ENCODE measurements around the gene PPARGC1A.

Gene PPARGC1A, protein sequence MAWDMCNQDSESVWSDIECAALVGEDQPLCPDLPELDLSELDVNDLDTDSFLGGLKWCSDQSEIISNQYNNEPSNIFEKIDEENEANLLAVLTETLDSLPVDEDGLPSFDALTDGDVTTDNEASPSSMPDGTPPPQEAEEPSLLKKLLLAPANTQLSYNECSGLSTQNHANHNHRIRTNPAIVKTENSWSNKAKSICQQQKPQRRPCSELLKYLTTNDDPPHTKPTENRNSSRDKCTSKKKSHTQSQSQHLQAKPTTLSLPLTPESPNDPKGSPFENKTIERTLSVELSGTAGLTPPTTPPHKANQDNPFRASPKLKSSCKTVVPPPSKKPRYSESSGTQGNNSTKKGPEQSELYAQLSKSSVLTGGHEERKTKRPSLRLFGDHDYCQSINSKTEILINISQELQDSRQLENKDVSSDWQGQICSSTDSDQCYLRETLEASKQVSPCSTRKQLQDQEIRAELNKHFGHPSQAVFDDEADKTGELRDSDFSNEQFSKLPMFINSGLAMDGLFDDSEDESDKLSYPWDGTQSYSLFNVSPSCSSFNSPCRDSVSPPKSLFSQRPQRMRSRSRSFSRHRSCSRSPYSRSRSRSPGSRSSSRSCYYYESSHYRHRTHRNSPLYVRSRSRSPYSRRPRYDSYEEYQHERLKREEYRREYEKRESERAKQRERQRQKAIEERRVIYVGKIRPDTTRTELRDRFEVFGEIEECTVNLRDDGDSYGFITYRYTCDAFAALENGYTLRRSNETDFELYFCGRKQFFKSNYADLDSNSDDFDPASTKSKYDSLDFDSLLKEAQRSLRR

DNA sequence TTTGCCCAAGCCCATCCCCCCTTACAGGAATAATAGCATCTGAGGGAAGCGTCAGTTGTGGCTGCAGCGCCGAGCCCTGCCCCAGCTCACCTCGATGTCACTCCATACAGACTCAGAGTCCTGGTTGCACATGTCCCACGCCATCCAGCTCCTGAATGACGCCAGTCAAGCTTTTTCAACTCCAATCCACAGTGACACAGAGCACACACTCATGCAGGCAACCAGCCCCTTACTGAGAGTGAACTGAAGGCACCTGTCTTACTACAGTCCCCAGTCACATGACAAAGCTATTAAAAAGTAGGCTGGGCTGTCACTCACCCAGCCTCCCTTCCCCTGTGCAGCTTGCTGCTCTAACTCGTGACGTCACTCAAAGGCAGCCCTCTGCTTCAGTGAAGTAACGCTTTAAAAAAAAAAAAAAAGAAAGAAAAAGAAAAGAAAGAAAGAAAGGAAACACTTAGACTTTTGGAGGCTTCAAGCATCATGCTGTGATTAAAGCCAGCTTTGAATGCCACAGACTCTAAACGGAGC lies at the start of gene PPARGC1A:
TSS of gene PPARGC1A (minus strand) at position 234 of the 528 bp plus-strand sequence. CDS start at position 144, 90 bp downstream.
- no peak for DNase-seq (ENCODE audit: low read depth, low spot score)

DNA sequence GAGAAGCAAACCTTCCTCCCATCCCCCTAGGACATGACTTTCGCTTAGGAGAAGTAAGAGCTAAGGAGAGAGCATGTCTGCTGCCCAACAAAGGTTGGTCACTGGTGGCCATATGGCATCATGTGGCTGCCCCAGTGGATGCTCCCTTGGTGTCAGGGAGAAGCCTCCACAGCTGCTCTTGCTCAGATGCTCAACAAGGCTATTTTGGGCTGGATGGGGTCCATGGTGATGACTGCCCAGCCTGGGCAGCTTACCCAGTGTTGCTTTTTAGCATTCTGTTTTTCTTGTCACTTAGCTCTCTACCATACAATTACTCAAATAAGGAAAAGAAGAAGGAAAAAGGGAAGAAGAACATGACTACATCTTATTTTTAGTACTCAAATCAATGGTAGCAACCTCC lies 48.9 kb upstream of the PPARGC1A start:
- no peak for DNase-seq (ENCODE audit: low read depth, low spot score)

DNA sequence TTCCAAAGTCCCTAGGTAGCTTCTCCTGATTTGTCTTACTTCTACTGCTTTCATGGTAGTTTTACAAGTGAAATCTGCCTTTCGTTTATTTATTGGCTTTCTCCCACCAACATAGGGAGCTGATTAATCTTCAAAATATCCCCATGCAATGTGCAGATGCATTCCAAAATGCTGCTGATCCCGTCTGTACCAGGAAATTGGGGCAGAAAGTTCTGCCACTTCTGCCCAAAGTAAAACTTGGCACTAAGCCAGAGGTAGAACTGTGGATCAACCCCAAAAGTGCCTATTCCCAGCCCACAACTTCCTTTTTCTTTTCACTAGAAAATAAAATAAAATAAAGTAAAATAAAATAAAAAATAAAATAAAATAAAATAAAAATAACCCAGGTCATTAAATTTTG lies 47.3 kb upstream of the PPARGC1A start:
- no peak for DNase-seq (ENCODE audit: low read depth, low spot score)

DNA sequence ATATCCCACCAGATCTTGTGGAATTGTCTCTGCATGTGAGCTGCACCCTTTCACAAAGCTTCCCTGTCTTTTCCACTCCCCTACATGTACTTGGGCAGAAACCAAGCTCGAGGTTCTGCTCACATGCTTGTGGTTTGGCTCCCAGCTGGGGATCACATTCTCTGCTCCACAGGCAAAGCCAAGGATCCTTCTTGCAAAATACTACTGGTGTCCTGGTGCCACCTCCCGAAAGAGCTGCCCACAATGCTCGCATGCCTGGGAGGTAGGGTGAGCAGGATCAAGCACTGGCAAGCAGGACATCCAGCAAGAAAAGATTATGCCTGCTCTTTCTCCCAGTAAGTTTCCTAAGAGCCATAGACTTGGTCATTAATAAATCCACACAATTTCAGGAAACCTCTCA lies 45.1 kb upstream of the PPARGC1A start:
- DNase-seq (ENCODE audit: low read depth, low spot score): peak; percentile 92

DNA sequence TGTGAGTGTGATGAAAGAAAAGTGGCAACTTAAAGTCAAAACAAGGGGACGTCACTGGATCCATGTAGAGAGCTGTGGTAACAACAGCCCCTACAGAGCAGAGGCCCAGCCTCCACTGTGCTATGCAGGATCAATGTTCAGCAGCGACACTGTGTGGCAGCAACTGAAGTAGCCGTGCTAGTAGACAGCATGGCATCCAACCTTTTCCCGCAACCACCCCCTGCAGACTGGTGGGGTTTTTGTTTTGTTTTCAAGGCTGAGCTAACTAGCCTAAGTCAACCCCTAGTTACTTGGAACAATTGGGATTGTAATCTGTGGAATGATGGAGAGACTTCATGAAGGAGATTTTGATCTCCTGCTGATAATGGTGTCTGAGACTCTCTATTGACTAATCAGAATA lies 44.4 kb upstream of the PPARGC1A start:
- no peak for DNase-seq (ENCODE audit: low read depth, low spot score)

DNA sequence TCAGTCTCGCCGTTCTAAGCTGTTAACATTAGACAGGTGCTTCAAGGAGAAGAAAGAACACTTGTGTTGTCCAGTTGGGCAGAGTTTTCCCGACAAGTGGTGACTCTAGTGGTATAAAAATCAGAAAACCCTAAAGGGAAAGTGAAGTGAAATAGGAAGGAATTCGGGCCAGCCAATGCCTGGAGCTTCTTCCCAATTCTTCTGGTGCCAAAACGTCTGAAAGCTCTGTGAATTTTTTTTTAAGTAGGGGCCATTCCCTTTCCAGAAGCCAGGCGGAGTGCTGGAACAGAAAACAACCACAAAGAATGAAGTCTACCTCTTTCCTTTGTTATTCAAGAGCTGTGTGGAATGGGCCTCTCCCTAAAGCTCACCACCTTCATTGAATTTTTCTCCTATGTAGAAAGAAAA lies 43.1 kb upstream of the PPARGC1A start:
- no peak for DNase-seq (ENCODE audit: low read depth, low spot score)

DNA sequence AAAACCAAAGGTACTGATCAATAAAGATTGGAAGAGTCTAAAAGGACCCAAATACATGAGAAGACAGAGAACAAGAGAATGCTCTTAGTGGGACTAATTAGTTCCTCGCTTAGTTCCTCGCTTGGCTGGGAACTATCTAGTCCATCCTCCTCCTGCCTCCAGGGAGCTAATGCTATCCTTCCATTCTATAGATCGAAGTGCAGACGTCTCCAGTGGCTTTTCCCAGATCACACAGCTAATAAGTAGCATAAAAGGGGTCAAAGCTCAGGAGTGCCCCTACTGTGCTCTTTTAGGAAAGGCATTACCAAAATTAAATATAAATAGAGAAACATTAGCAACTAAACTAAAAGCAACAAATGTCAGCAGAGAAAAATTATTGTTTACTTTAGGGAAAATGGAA lies 42.3 kb upstream of the PPARGC1A start:
- no peak for DNase-seq (ENCODE audit: low read depth, low spot score)

DNA sequence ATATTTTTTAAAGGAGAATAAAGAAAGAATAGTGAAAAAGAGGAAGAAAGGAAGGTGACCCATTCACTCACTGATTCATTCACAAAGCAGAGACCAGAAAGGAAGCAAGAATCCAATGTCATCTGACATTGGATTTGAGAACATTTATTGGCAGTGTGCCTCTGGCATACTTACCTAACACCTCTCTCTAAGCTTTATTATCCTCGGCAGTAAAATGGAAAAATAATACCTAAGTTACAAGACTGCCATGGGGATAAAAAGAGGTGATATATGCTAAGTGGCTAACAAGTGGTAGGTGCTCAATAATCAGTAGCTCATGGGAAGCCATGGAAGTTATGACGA lies 41.6 kb upstream of the PPARGC1A start:
- DNase-seq (ENCODE audit: low read depth, low spot score): no peak

DNA sequence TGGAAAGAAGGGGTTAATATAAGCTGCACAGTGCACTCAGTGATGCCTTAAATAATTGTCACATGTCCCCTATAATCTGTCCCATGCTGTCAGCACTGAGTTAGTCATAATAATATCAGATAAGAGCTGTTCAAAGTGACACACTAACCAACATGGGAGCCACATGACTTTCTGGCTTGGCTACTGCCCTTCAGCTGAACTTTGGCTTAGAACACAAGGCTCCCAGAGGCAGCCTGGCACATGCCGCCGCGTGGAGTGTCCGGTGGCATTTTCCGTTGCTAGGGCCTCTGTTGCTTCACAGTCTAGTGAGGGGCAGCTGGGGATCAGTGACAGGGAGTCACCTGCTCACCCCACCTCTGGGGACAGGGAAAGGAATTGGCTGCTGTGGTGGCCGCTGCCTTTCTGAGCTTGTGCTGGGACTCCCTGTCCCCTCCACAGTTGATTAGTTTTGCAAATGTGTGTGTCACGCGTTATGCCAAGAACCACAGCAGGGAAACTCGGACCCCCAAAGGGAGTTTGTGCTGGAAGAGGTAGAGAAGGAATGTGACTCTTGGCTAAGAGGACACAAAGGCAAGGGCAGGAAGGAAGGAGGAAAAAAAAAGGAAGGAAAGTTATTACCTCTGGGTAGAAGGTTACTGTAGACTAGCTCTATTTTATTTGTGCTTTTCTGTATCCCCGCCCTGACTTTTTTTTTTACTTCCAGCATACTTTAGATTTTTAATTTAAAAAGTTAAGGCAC lies 41.1 kb upstream of the PPARGC1A start:
- DNase-seq (ENCODE audit: low read depth, low spot score): no peak

DNA sequence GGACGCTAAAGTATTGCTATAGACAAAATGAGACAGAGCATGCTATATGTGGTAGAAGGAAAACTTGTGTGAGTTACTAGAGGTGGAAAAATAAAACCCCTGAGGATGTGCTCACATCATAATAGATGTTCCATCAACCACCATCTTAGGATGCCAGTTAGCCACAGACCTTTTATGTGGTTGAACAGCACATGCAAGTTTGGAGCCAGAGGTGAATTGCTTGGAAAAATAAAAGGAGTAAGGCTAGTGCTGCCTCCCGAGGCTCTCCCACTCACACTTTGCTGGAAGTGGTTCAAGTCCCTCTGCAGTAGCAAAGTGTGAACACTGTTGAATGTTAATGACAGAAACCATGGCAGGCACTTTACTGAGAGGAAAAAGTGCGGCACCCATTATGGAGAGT lies 39.4 kb upstream of the PPARGC1A start:
- no peak for DNase-seq (ENCODE audit: low read depth, low spot score)

DNA sequence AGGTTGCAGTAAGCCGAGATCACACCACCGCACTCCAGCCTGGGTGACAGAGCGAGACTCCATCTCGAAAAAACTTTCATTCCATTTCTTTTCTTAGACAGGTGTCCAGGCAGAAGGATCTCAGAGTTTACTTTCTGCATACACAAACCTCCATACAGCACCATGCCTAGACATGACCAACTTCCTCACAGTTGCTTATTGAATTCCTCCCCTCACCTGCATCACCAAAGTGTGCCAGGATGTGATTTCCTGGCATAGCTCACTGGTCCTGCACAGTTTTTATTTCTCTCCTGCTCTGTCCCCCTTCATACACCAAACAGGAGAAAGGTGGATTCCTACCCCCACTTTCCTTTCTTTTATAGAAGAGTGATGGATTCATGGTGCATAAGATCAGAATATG lies 34.7 kb upstream of the PPARGC1A start:
- no peak for DNase-seq (ENCODE audit: low read depth, low spot score)

DNA sequence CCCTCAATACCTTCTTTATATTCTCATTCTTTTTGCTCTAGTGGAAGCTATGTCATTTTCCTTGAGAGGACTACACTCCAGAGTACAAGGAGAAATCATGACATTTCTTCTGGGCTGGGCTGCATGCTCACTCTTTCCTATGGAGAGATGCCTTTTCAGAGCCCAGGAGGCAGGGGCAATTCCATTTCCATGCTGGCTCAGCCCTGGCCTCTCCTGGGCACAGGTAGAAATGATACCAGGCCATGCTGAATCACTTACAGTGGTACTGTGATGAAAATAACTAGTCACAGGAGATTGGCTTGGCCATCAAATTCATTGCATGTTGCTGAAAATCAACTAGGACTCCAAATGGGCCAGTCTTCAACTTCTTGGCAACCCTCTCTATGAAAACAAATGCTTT lies 34.0 kb upstream of the PPARGC1A start:
- DNase-seq (ENCODE audit: low read depth, low spot score): no peak

DNA sequence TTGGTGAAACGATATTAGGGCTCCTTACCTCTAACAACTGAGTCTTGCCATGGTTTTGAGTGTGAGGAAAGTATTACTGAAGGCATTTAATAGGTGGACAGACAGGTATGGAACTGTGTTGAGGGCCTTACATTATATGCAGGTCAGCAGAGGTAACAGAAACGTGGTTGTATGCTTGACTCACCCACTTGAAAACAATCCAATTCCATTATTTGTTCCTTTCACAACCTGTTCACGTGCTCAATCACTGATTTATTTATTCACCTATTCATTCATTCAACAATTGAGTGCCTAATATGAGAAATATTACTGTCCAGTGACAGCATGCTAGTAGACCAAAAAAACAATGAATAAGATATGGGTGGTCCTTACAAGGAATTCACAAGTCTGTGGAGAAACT lies 33.3 kb upstream of the PPARGC1A start:
- no peak for DNase-seq (ENCODE audit: low read depth, low spot score)

DNA sequence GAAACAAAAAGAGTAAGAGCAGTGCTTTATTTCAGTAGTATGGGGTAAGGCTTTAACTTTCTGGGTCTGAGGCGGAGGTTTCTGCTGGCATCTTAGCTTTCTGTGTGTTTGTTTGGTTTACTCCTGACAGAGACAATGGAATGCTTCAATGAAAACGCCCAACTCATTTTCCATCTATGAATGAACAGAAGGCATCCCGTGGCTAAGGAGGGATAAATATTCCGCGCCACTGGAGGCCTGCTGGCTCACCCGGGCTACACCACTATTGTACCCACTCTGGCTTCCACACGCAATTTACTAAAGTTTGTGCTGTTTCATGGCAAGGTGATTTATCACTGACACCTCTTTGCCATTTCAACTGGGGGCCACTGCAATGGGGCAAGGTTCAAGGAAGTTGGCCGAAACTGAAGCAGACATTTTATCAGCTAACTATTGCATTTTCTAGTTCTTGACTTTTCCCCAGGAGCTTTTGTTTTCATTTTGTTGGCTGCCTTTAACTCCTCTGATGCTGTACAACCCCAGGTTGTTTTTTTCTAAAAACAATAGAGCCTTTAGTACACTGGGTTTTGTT lies 32.8 kb upstream of the PPARGC1A start:
- DNase-seq (ENCODE audit: low read depth, low spot score): no peak

DNA sequence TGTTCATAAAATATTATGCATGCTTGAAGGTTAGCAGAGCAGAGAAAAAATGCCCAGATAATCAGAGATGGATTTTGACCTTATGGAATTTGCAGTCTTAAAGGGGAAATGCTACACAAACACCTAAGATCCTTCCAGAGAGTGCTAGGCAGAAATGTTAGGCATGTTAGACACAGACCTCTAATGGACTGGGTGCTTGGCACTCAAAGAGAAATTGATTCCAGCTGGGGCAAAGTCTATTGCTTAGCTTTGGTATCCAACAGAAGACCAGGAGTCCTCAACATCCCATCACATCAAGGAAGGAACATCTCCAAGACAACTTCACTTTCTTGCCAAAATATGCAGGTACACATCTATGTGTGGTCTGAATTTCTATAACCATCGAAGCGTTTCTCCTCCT lies 32.2 kb upstream of the PPARGC1A start:
- no peak for DNase-seq (ENCODE audit: low read depth, low spot score)

DNA sequence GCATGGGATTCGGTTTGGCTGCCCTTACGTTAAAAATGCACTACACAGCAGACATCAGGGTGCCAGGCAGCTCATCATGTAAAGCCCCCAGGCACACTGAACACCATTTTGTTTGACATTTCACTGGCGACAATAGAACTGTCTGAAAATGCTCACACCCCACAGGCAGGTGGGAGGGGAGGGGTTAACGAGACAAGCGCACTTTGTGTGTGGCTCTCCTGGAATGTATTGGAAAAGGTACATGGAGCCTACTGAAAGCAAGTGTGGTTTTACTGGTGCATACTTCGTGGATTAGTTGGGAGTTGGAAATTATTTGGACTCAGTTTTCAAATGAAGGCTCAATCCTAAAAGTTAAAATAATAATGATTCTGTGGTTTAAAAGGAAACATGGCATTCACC lies 31.6 kb upstream of the PPARGC1A start:
- DNase-seq (ENCODE audit: low read depth, low spot score): no peak

DNA sequence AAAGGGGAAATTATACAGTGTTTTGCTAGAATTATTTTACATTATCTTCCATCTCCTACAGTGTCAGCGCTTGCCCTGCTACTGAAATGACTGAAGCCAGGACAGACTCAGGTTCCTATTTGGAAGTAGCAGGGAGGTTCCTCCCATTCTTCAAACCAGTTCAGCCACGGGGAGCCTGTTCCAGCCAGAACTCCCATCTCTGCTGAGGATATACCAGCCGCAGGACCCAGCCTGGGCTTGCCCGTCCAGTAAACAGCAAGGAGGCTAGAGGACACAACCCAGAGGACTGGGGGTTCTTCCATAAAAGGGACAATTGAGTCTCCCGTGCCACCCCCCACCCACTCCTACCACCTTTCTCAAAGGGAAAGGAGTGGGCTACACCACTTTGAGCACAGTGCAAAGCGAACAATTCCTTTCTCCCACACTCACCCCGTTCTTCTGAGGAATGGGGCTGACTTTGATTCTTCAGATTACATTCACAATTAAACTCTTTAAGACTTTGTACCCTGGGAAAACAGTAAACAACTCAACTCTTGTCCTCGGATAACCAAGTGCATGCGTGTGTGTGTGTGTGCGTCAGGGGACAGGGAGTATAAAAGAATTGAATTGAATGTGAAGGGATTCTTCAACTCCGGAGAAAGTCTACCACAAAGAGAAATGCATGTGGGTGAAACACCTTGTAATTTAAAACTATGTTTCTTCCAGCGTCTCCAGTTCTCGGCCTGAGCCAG lies 31.0 kb upstream of the PPARGC1A start:
- DNase-seq (ENCODE audit: low read depth, low spot score): no peak

DNA sequence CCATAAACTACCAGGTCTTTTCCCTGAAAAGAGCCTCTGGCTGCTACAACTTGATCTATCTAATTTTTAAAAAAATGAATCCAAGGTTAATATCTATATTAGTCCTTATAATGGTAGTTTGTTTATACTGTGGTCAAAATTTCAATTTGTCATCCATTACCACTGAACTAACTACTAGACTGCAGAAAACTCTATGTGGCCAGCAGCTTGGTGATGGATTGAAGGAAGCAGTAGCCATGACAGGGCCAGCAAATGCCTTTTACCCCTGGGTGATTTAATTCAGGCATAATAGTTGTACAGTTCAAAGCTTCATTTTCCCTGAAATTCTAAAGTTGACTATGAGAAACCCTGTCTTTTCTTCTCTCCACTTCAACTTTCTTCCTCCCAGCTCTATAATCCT lies 30.4 kb upstream of the PPARGC1A start:
- no peak for DNase-seq (ENCODE audit: low read depth, low spot score)

DNA sequence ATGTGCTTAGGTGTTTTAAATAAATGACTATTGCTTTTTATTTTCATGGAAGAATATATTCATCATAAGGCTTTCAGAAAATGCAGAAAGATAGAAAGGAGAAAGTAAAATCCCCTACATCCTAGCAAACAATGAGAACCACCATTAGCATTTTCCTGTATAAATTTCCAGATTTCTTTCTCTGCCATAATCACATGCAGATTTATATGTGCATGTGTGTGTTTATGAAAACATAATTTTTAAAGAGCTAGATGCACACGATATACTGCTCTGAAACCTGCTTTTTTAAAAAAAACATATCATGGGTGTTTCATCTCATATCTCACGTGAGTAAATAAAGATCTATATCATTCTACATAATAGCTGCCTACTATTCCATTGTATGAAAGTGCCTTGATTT lies 26.4 kb upstream of the PPARGC1A start:
- DNase-seq (ENCODE audit: low read depth, low spot score): no peak

DNA sequence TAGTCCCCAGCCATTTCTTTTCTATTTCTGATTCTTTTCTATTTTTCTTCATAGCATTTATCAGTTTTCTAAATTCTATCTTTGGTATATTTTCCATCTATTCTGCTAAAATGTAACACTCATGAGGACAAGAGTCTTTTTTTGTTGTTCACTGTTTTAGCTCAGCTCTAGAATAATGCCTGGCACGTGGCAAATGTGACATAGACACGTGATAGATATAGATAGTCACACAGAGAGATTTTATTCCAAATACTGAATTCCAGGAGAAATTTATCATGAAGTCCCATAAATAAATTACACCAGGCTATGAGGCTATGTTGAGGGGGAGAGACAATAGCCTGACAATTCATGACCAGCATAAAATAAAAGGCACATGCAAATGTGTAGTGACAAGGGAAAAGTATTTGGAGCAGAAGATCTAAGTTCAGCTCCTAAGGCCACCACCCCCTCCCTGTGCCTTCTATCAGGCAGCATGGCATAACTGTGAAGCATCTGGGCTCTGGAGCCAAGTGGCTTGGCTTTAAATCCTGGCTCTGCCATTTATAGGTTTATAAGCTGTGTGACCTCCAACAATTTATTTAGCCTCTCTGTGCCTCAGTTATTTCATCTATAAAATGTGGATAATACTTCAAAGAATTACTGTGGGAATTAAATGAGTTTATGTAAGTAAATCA lies 25.7 kb upstream of the PPARGC1A start:
- DNase-seq (ENCODE audit: low read depth, low spot score): no peak
